ENCODE results near the gene UBB.

UBB gene

GRCh38 chr17:16374146-16374938 lies 6.5 kb upstream of the UBB start:
- H3K4me1 ChIP-seq (ENCODE audit: low read depth, poor library complexity, severe bottlenecking), result no peaks in the 10 kb centered on the region
- H3K4me2 ChIP-seq, result no peak overlapping the region
- no peak overlapping the region for H2AFZ ChIP-seq (ENCODE audit: low read depth)

GRCh38 chr17:16377941-16378341 lies 3.0 kb upstream of the UBB start:
- no peak overlapping the region for H3K27ac ChIP-seq

More at GRCh38 chr17:16374146-16374938, 6.5 kb upstream of the UBB start:
- Histone ChIP-seq H3K79me2 (ENCODE audit: insufficient read depth, low read depth) (no peaks in the 10 kb centered on the region), H3K4me3 (IDR thresholded peaks at IDR 0.05; ENCODE audit: insufficient read depth, low read depth, low read length) (no peak overlapping the region), H3K27me3 (ENCODE audit: insufficient read depth, low read depth) (no peaks in the 10 kb centered on the region), H4K20me1 (ENCODE audit: insufficient read depth) (no peaks in the 10 kb centered on the region), H3K9ac (no peak overlapping the region), H3K36me3 (ENCODE audit: insufficient read depth) (no peaks in the 10 kb centered on the region), H3K27ac (no peak overlapping the region)
- TF ChIP-seq CTCF (conservative IDR thresholded peaks at IDR 0.05; ENCODE audit: low read depth, low read length), result no peak

GRCh38 chr17:16378636-16379282 lies 2.1 kb upstream of the UBB start:
- H2AFZ ChIP-seq (ENCODE audit: low read depth), result no peak overlapping the region
- no peak for TF ChIP-seq CTCF (conservative IDR thresholded peaks at IDR 0.05; ENCODE audit: low read depth, low read length)
- H3K4me1 ChIP-seq (ENCODE audit: low read depth, poor library complexity, severe bottlenecking), result no peaks in the 10 kb centered on the region
- H3K9ac ChIP-seq, result no peak overlapping the region
- H3K27me3 ChIP-seq (ENCODE audit: insufficient read depth, low read depth), result no peaks in the 10 kb centered on the region
- peaks cover 7% of the 10 kb centered on the region for H3K79me2 ChIP-seq (ENCODE audit: insufficient read depth, low read depth)
- no peak overlapping the region for H3K4me3 ChIP-seq (IDR thresholded peaks at IDR 0.05; ENCODE audit: insufficient read depth, low read depth, low read length)
- no peaks in the 10 kb centered on the region for H4K20me1 ChIP-seq (ENCODE audit: insufficient read depth)
- H3K4me2 ChIP-seq, result no peak overlapping the region
- H3K36me3 ChIP-seq (ENCODE audit: insufficient read depth), result peaks cover 4% of the 10 kb centered on the region; the same call in 1 of the 2 replicates
- no peak overlapping the region for H3K27ac ChIP-seq

More at GRCh38 chr17:16377941-16378341, 3.0 kb upstream of the UBB start:
- no peaks in the 10 kb centered on the region for H3K27me3 ChIP-seq (ENCODE audit: insufficient read depth, low read depth)
- H3K4me3 ChIP-seq (IDR thresholded peaks at IDR 0.05; ENCODE audit: insufficient read depth, low read depth, low read length), result no peak overlapping the region
- H3K36me3 ChIP-seq (ENCODE audit: insufficient read depth), result peaks cover 4% of the 10 kb centered on the region; the same call in 1 of the 2 replicates
- H3K4me1 ChIP-seq (ENCODE audit: low read depth, poor library complexity, severe bottlenecking), result no peaks in the 10 kb centered on the region
- H3K9ac ChIP-seq, result no peak overlapping the region
- no peak overlapping the region for H2AFZ ChIP-seq (ENCODE audit: low read depth)
- no peak for TF ChIP-seq CTCF (conservative IDR thresholded peaks at IDR 0.05; ENCODE audit: low read depth, low read length)
- H4K20me1 ChIP-seq (ENCODE audit: insufficient read depth), result no peaks in the 10 kb centered on the region
- H3K79me2 ChIP-seq (ENCODE audit: insufficient read depth, low read depth), result peaks cover 7% of the 10 kb centered on the region
- H3K4me2 ChIP-seq, result no peak overlapping the region

GRCh38 chr17:16379654-16380053 lies 1.2 kb upstream of the UBB start:
- no peak overlapping the region for H3K27ac ChIP-seq
- no peaks in the 10 kb centered on the region for H4K20me1 ChIP-seq (ENCODE audit: insufficient read depth)
- TF ChIP-seq CTCF (conservative IDR thresholded peaks at IDR 0.05; ENCODE audit: low read depth, low read length), result no peak
- H3K27me3 ChIP-seq (ENCODE audit: insufficient read depth, low read depth), result no peaks in the 10 kb centered on the region
- H3K36me3 ChIP-seq (ENCODE audit: insufficient read depth), result peaks cover 4% of the 10 kb centered on the region; the same call in 1 of the 2 replicates
- H3K4me3 ChIP-seq (IDR thresholded peaks at IDR 0.05; ENCODE audit: insufficient read depth, low read depth, low read length), result no peak overlapping the region
- no peak overlapping the region for H3K9ac ChIP-seq
- no peak overlapping the region for H2AFZ ChIP-seq (ENCODE audit: low read depth)
- H3K4me1 ChIP-seq (ENCODE audit: low read depth, poor library complexity, severe bottlenecking), result no peaks in the 10 kb centered on the region
- no peak overlapping the region for H3K4me2 ChIP-seq
- H3K79me2 ChIP-seq (ENCODE audit: insufficient read depth, low read depth), result peaks cover 7% of the 10 kb centered on the region
